Measurements from ENCODE around the gene SH3RF3.

The SH3RF3 gene

DNA sequence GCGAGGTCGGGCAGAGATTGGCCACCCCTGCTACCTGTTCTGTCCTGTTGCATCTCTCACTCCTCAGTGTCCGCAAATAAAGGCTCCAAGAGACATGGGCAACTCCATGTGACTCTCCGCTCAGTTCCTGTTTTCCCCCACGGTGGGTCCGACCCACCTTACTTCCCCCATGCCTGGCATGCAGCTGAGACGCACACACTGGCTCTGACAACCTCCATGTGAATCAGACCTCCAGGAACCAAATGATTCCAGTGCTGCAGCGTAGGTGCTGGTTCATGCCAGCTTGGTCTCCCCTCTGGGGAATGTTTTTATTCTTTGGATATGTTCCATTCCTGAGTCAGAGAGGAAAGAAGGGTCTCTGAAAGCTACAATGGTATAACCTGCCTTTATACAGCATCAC lies 221.5 kb downstream of the SH3RF3 start:
- H3K14ac ChIP-seq (ENCODE audit: low read length), result no peak overlapping the region
- H3K4me2 ChIP-seq (ENCODE audit: low read length), result no peak overlapping the region
- H2BK12ac ChIP-seq (ENCODE audit: low read length), result no peak overlapping the region
- no peak overlapping the region for H3K18ac ChIP-seq (ENCODE audit: low read length)
- no peak overlapping the region for H3K9ac ChIP-seq (ENCODE audit: low read length)
- H4K8ac ChIP-seq (ENCODE audit: low read depth, low read length), result no peak overlapping the region
- no peak overlapping the region for H2BK5ac ChIP-seq (ENCODE audit: low read depth, low read length, poor library complexity)
- no peak overlapping the region for H4K91ac ChIP-seq (ENCODE audit: low read depth, low read length)
- H4K12ac ChIP-seq (ENCODE audit: low read depth, low read length), result no peak overlapping the region
- no CpG with 5 or more reads among the region's 8 CpGs for WGBS (ENCODE audit: extremely low coverage, insufficient coverage, insufficient read length)
- H3K4me3 ChIP-seq (ENCODE audit: low read depth, low read length), result no peak overlapping the region
- no peak overlapping the region for H3K27ac ChIP-seq (ENCODE audit: low read depth, low read length)
- H3K23ac ChIP-seq (ENCODE audit: low read length), result no peak overlapping the region
- H3K4me1 ChIP-seq (ENCODE audit: control insufficient read depth in 1 of 2, insufficient read depth in 2 of 2, low read length in 2 of 2), result no peaks in the 10 kb centered on the region
- no peak overlapping the region for H3K4ac ChIP-seq (ENCODE audit: low read depth, low read length)
- H2BK120ac ChIP-seq (ENCODE audit: insufficient read depth, low read length, poor library complexity), result no peak overlapping the region
- H3K79me1 ChIP-seq (ENCODE audit: low read length), result no peaks in the 10 kb centered on the region
- no peaks in the 10 kb centered on the region for H3K36me3 ChIP-seq (ENCODE audit: control insufficient read depth in 1 of 2, insufficient read depth in 2 of 2, low read length in 2 of 2)
- H3K79me2 ChIP-seq (ENCODE audit: control insufficient read depth, insufficient read depth, low read length, poor library complexity), result no peaks in the 10 kb centered on the region
- DNase-seq, result no peak
- no peak overlapping the region for H2AK5ac ChIP-seq (ENCODE audit: low read length)
- H3K9me3 ChIP-seq (ENCODE audit: insufficient read depth, low read depth, low read length), result peaks cover 10% of the 10 kb centered on the region
- H2AFZ ChIP-seq (ENCODE audit: insufficient read depth, low read length, poor library complexity), result no peak overlapping the region
- H3K27me3 ChIP-seq (ENCODE audit: insufficient read depth, low read length), result no peaks in the 10 kb centered on the region

DNA sequence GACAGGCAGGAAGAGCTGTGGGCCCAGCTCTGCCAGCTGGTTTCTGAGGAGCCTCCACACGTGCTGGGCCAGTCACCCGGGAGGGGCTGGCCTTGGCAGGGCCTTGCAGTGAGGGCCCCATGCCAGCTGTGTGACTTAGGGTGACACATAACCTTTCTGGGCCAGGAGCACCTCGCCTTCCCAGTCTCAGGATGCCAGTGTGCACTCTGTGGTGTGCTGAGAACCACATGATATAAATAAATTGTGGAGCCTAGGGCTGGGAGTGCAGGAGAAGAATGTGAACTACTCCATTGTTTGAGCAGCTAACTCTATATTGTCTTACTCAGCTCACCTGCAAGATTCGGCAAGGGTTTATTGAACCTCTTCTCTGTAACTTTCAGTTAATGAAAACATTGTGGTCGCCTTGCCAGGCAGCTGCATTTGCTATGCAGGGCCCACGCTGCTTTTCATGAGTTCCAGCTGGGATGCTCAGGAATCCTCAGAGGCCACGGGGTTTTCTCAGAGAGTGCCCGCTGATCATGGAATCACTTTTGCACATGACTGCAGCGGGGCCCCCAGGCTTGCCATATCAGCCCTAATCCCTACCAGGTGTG lies 222.3 kb downstream of the SH3RF3 start:
- Histone ChIP-seq H3K4me3 (ENCODE audit: low read depth, low read length) (no peak overlapping the region), H3K9ac (ENCODE audit: low read length) (no peak overlapping the region), H2BK120ac (ENCODE audit: insufficient read depth, low read length, poor library complexity) (no peak overlapping the region), H3K4me2 (ENCODE audit: low read length) (no peak overlapping the region), H2AK5ac (ENCODE audit: low read length) (no peak overlapping the region), H4K91ac (ENCODE audit: low read depth, low read length) (no peak overlapping the region), H3K18ac (ENCODE audit: low read length) (no peak overlapping the region), H3K36me3 (ENCODE audit: control insufficient read depth in 1 of 2, insufficient read depth in 2 of 2, low read length in 2 of 2) (no peaks in the 10 kb centered on the region), H4K8ac (ENCODE audit: low read depth, low read length) (no peak overlapping the region), H3K4ac (ENCODE audit: low read depth, low read length) (no peak overlapping the region), H3K4me1 (ENCODE audit: control insufficient read depth in 1 of 2, insufficient read depth in 2 of 2, low read length in 2 of 2) (no peaks in the 10 kb centered on the region), H3K79me2 (ENCODE audit: control insufficient read depth, insufficient read depth, low read length, poor library complexity) (no peaks in the 10 kb centered on the region), H4K12ac (ENCODE audit: low read depth, low read length) (no peak overlapping the region), H3K23ac (ENCODE audit: low read length) (no peak overlapping the region), H3K27ac (ENCODE audit: low read depth, low read length) (no peak overlapping the region), H2BK12ac (ENCODE audit: low read length) (no peak overlapping the region), H2BK5ac (ENCODE audit: low read depth, low read length, poor library complexity) (no peak overlapping the region), H3K27me3 (ENCODE audit: insufficient read depth, low read length) (no peaks in the 10 kb centered on the region), H2AFZ (ENCODE audit: insufficient read depth, low read length, poor library complexity) (no peak overlapping the region), H3K9me3 (ENCODE audit: insufficient read depth, low read depth, low read length) (peaks cover 10% of the 10 kb centered on the region), H3K14ac (ENCODE audit: low read length) (no peak overlapping the region), H3K79me1 (ENCODE audit: low read length) (no peaks in the 10 kb centered on the region)
- no CpG with 5 or more reads among the region's 9 CpGs for WGBS (ENCODE audit: extremely low coverage, insufficient coverage, insufficient read length)
- DNase-seq, result no peak

DNA sequence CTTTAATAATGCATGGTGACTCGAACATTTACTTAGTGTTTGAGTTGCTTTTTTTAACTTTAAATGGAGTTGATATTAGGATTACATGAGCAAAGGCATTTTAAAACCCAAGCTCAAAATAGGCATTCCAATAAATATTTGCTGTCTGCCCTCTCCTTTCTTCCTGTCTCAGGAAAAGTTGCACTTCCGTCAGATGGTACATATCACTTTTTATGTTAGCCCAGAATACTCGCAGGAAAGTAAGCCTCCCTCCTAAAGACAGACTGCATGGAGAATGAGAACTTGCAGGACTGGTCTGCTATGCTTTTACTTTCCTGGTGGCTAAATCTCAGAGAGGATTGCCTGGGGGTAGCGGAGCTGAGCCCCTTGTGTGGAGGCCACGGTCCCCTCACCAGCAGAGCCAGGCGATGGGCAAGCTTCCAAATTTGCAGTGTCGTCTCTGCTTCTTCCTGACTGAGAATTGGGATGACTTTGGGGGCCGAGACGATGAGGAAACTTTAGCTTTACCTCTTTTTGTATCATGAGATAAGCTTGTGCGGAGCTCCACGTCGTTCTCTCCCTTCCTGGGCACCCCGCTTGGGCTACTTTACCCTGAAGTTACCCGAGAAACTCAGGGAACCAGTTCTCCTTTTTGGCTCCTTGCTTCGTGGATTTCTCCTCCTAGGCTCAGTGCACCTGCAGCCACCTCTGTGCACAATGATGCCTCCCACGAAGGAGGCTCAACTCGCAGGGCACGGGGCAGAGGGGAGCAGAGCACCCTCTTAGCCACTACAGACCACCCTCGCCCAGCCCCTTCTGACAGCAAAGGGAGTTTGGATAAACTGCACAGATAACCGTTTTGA lies 223.3 kb downstream of the SH3RF3 start:
- H3K18ac ChIP-seq (ENCODE audit: low read length), result no peak overlapping the region
- H2BK120ac ChIP-seq (ENCODE audit: insufficient read depth, low read length, poor library complexity), result no peak overlapping the region
- H3K4me3 ChIP-seq (ENCODE audit: low read depth, low read length), result no peak overlapping the region
- H2BK12ac ChIP-seq (ENCODE audit: low read length), result no peak overlapping the region
- H4K91ac ChIP-seq (ENCODE audit: low read depth, low read length), result no peak overlapping the region
- no peak overlapping the region for H2AK5ac ChIP-seq (ENCODE audit: low read length)
- no peak overlapping the region for H4K8ac ChIP-seq (ENCODE audit: low read depth, low read length)
- no peak overlapping the region for H3K27ac ChIP-seq (ENCODE audit: low read depth, low read length)
- H3K36me3 ChIP-seq (ENCODE audit: control insufficient read depth in 1 of 2, insufficient read depth in 2 of 2, low read length in 2 of 2), result no peaks in the 10 kb centered on the region
- whole genome bisulfite sequencing (ENCODE audit: extremely low coverage, insufficient coverage, insufficient read length), result no CpG with 5 or more reads among the region's 20 CpGs
- H2BK5ac ChIP-seq (ENCODE audit: low read depth, low read length, poor library complexity), result no peak overlapping the region
- no peak for DNase-seq
- H3K4me1 ChIP-seq (ENCODE audit: control insufficient read depth in 1 of 2, insufficient read depth in 2 of 2, low read length in 2 of 2), result no peaks in the 10 kb centered on the region
- H3K9me3 ChIP-seq (ENCODE audit: insufficient read depth, low read depth, low read length), result peaks cover 10% of the 10 kb centered on the region
- H3K4me2 ChIP-seq (ENCODE audit: low read length), result no peak overlapping the region
- no peak overlapping the region for H3K9ac ChIP-seq (ENCODE audit: low read length)
- H3K14ac ChIP-seq (ENCODE audit: low read length), result no peak overlapping the region
- no peaks in the 10 kb centered on the region for H3K79me1 ChIP-seq (ENCODE audit: low read length)
- H3K79me2 ChIP-seq (ENCODE audit: control insufficient read depth, insufficient read depth, low read length, poor library complexity), result no peaks in the 10 kb centered on the region
- H2AFZ ChIP-seq (ENCODE audit: insufficient read depth, low read length, poor library complexity), result no peak overlapping the region
- no peak overlapping the region for H3K4ac ChIP-seq (ENCODE audit: low read depth, low read length)
- no peak overlapping the region for H4K12ac ChIP-seq (ENCODE audit: low read depth, low read length)
- no peak overlapping the region for H3K23ac ChIP-seq (ENCODE audit: low read length)
- no peaks in the 10 kb centered on the region for H3K27me3 ChIP-seq (ENCODE audit: insufficient read depth, low read length)

DNA sequence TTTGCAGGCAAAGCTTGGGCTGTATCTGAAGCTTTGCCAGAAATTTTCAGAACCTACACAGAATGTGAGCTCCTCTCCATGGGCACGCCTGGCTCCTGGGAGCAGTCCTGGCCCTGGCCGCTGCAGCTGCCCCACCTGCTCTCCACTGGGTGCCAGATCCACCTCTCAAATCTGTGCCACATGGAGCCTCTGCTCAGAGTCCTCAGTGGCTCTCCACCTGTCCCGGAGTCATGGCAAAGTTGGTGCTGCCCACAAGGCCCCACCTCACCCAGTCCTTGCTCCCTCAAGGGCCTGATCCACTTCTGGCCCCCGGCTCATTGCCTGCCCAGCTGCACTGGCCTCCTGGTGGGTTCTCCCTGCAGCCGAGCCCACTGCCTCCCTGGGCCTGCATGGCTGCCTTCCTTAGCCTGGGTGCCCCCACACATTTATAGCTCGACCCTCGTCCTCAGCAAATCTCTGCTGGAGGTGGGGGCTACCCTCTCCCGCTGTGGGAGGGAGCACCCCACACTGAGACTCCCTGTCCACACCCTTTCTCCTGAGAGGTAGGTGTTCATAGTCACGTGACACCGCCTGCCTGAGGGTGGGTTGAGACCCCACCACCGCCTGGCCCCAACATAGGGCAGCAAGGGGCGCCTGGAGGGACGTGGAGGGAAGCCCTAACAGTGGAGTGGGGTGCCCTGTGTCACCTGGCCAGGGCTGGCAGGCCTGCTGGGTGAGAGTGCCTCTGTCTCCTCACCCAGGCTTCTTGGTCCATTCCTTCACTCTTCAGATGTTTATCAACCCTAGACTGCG lies 224.1 kb downstream of the SH3RF3 start:
- Histone ChIP-seq H2BK5ac (ENCODE audit: low read depth, low read length, poor library complexity) (no peak overlapping the region), H3K18ac (ENCODE audit: low read length) (no peak overlapping the region), H4K12ac (ENCODE audit: low read depth, low read length) (no peak overlapping the region), H2AFZ (ENCODE audit: insufficient read depth, low read length, poor library complexity) (no peak overlapping the region), H3K4ac (ENCODE audit: low read depth, low read length) (no peak overlapping the region), H4K8ac (ENCODE audit: low read depth, low read length) (no peak overlapping the region), H2AK5ac (ENCODE audit: low read length) (no peak overlapping the region), H3K14ac (ENCODE audit: low read length) (no peak overlapping the region), H2BK12ac (ENCODE audit: low read length) (no peak overlapping the region), H3K4me1 (ENCODE audit: control insufficient read depth in 1 of 2, insufficient read depth in 2 of 2, low read length in 2 of 2) (no peaks in the 10 kb centered on the region), H3K4me2 (ENCODE audit: low read length) (no peak overlapping the region), H3K79me2 (ENCODE audit: control insufficient read depth, insufficient read depth, low read length, poor library complexity) (no peaks in the 10 kb centered on the region), H3K79me1 (ENCODE audit: low read length) (no peaks in the 10 kb centered on the region), H3K36me3 (ENCODE audit: control insufficient read depth in 1 of 2, insufficient read depth in 2 of 2, low read length in 2 of 2) (no peaks in the 10 kb centered on the region), H3K4me3 (ENCODE audit: low read depth, low read length) (no peak overlapping the region), H4K91ac (ENCODE audit: low read depth, low read length) (no peak overlapping the region), H3K27me3 (ENCODE audit: insufficient read depth, low read length) (no peaks in the 10 kb centered on the region), H3K27ac (ENCODE audit: low read depth, low read length) (no peak overlapping the region), H3K23ac (ENCODE audit: low read length) (no peak overlapping the region), H2BK120ac (ENCODE audit: insufficient read depth, low read length, poor library complexity) (no peak overlapping the region), H3K9ac (ENCODE audit: low read length) (no peak overlapping the region), H3K9me3 (ENCODE audit: insufficient read depth, low read depth, low read length) (peaks cover 10% of the 10 kb centered on the region)
- no peak for DNase-seq
- WGBS (ENCODE audit: extremely low coverage, insufficient coverage, insufficient read length), result no CpG with 5 or more reads among the region's 14 CpGs

Data from trophoblast cell (in vitro differentiated cells and primary cell).